Type B pancreatic cell (in vitro differentiated cells): ENCODE measurements around the gene SLC9A7. TPM values are rescaled to one million over a fixed set of nuclear protein-coding genes. Genes with fewer than 3 reads are reported as not detected.
"Not testable (repeated sequence)": the region's sequence is repeated elsewhere in the genome, so short reads cannot be mapped to it uniquely, and the experiment has no call there.

ENCODE experiments used
- DNase-seq: peaks from one replicate; pipeline ENCODE4 v3.0.0; 2021; ENCODE audit warnings: mixed read lengths; ENCODE audit not compliant: unreplicated experiment; ENCODE audit errors: extremely low spot score
- H3K27ac Mint-ChIP-seq: 2 replicates; pipeline ENCODE4 v1.8.0; 2021; ENCODE audit warnings: mild to moderate bottlenecking, mixed read lengths
- H3K27me3 Mint-ChIP-seq: 2 replicates; pipeline ENCODE4 v1.8.0; 2021; ENCODE audit warnings: mixed read lengths
- H3K36me3 Mint-ChIP-seq: 2 replicates; pipeline ENCODE4 v1.8.0; 2021; ENCODE audit warnings: mixed read lengths
- H3K4me1 Mint-ChIP-seq: one replicate; pipeline ENCODE4 v1.8.0; 2021; ENCODE audit warnings: mixed read lengths; ENCODE audit not compliant: unreplicated experiment
- H3K4me3 Mint-ChIP-seq: 2 replicates; pipeline ENCODE4 v1.8.0; 2021; ENCODE audit warnings: mild to moderate bottlenecking, mixed read lengths
- H3K9me3 Mint-ChIP-seq: 2 replicates; pipeline ENCODE4 v1.8.0; 2021; ENCODE audit warnings: mixed read lengths
- total RNA-seq: library from RNA; stranded (reverse); gene quantifications from 2 replicates; pipeline ENCODE4 v1.2.1, GENCODE V29; 2021; ENCODE audit warnings: low replicate concordance
- TF ChIP-seq, protein P1 (sequence below): fragments of 200-600 bp; sonication (generic); conservative IDR thresholded peaks from 2 replicates; pipeline ENCODE4 v1.5.0; 2021; ENCODE audit warnings: antibody characterized with exemption, mild to moderate bottlenecking

The SLC9A7 gene
- total RNA-seq, 1 donor from 2014 or later: 7.5 TPM

DNA sequence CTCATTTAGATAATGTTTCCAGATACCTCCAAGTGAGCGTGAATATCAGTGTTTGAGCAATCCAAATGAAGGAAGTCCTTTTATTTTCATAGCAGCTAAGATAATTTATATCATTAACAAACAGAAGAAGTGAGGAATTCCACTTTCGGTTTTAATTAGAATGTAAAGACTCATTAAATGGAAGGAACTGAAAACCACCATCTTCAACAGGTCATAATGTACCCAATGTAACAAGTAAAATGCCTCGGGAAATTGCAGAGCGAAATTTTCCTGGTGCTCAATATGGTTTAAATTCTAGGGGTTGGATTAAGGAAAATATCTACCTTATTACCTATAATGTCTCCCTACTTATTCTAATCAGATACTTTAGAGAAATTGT is 33.9 kb upstream of the SLC9A7 start:
- DNase-seq: no peak
- Mint-ChIP-seq H3K27ac (no peak overlapping the region), H3K27me3 (peaks cover 2% of the 10 kb centered on the region), H3K36me3 (no peaks in the 10 kb centered on the region), H3K4me1 (peaks cover 4% of the 10 kb centered on the region), H3K4me3 (no peak overlapping the region), H3K9me3 (peaks cover 6% of the 10 kb centered on the region)
- TF ChIP-seq, protein P1, sequence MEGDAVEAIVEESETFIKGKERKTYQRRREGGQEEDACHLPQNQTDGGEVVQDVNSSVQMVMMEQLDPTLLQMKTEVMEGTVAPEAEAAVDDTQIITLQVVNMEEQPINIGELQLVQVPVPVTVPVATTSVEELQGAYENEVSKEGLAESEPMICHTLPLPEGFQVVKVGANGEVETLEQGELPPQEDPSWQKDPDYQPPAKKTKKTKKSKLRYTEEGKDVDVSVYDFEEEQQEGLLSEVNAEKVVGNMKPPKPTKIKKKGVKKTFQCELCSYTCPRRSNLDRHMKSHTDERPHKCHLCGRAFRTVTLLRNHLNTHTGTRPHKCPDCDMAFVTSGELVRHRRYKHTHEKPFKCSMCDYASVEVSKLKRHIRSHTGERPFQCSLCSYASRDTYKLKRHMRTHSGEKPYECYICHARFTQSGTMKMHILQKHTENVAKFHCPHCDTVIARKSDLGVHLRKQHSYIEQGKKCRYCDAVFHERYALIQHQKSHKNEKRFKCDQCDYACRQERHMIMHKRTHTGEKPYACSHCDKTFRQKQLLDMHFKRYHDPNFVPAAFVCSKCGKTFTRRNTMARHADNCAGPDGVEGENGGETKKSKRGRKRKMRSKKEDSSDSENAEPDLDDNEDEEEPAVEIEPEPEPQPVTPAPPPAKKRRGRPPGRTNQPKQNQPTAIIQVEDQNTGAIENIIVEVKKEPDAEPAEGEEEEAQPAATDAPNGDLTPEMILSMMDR: no peak

GRCh38 chrX:46791927-46792809 is 33.2 kb upstream of the SLC9A7 start:
- Mint-ChIP-seq H3K9me3 (peaks cover 6% of the 10 kb centered on the region), H3K36me3 (no peaks in the 10 kb centered on the region), H3K4me1 (peaks cover 4% of the 10 kb centered on the region), H3K4me3 (no peak overlapping the region), H3K27me3 (peaks cover 2% of the 10 kb centered on the region), H3K27ac (no peak overlapping the region)
- TF ChIP-seq, protein P1: no peak
- no peak for DNase-seq

- peaks cover 6% of the 10 kb centered on the region for H3K9me3 Mint-ChIP-seq
- no peak overlapping the region for H3K4me3 Mint-ChIP-seq
- H3K27ac Mint-ChIP-seq: peak overlapping the region; percentile 29
- TF ChIP-seq, protein P1: no peak
- peaks cover 4% of the 10 kb centered on the region for H3K4me1 Mint-ChIP-seq
- H3K27me3 Mint-ChIP-seq: peaks cover 2% of the 10 kb centered on the region
- no peak for DNase-seq
- H3K36me3 Mint-ChIP-seq: no peaks in the 10 kb centered on the region
These were observed 30.0 kb upstream of the SLC9A7 start for GRCh38 chrX:46788902-46789301.

GRCh38 chrX:46784437-46784836 is 25.5 kb upstream of the SLC9A7 start:
- not testable (repeated sequence) for H3K27ac Mint-ChIP-seq, H3K9me3 Mint-ChIP-seq, H3K4me3 Mint-ChIP-seq, H3K36me3 Mint-ChIP-seq, H3K27me3 Mint-ChIP-seq, DNase-seq, H3K4me1 Mint-ChIP-seq

DNA sequence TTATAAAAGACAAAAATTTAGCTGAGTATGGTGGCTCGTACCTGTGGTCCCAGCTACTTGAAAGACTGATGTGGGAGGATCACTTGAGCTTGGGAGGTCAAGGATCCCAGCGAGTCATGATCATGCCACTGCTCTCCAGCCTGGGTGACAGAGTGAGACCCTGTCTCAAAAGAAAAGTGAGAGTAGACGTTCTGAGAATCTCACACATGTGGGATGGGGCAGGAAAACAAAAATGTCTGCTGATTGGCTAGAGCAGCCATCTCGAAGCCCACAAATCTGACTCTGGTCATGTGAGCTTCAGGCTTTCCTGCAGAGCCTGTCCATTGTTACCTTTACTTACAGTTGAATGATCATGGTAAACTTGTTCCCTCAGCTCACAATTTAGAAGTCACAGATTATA is 23.1 kb upstream of the SLC9A7 start:
- Mint-ChIP-seq H3K4me3 (no peak overlapping the region), H3K9me3 (no peaks in the 10 kb centered on the region), H3K27me3 (peaks cover 5% of the 10 kb centered on the region), H3K4me1 (peaks cover 6% of the 10 kb centered on the region), H3K36me3 (no peaks in the 10 kb centered on the region), H3K27ac (no peak overlapping the region)
- no peak for DNase-seq
- TF ChIP-seq, protein P1: no peak

- no peak for DNase-seq
- H3K27ac Mint-ChIP-seq: peak overlapping the region; percentile 64
- no peak overlapping the region for H3K4me3 Mint-ChIP-seq
- TF ChIP-seq, protein P1: no peak
- H3K36me3 Mint-ChIP-seq: no peaks in the 10 kb centered on the region
- peaks cover 5% of the 10 kb centered on the region for H3K27me3 Mint-ChIP-seq
- peaks cover 7% of the 10 kb centered on the region for H3K9me3 Mint-ChIP-seq
- H3K4me1 Mint-ChIP-seq: peaks cover 6% of the 10 kb centered on the region
These were observed 19.3 kb upstream of the SLC9A7 start for GRCh38 chrX:46777971-46778810.
